Astrocyte (in vitro differentiated cells and primary cell): ENCODE results near the gene TMEM69. TPM values are rescaled to one million over a fixed set of nuclear protein-coding genes. Genes with fewer than 3 reads are reported as not detected.
"Not testable (repeated sequence)": the region's sequence is repeated elsewhere in the genome, so short reads cannot be mapped to it uniquely, and the experiment has no call there.

Experiments used
- DNase-seq: peaks from one replicate; pipeline ENCODE4 v3.0.0-alpha.2; 2010; ENCODE audit warnings: low read depth
- FAIRE-seq: peaks from 2 replicates; lab custom pipeline; 2011; peaks lifted over from hg19 to GRCh38; lab: Jason Lieb, UNC
- H2AFZ ChIP-seq: 2 replicates; pipeline ENCODE4 v1.6.0; 2012; ENCODE audit warnings: low read depth, low read length, inconsistent platforms
- H3K27ac ChIP-seq: 2 replicates; pipeline ENCODE4 v1.5.1; 2011; ENCODE audit warnings: low read depth, low read length, inconsistent platforms
- H3K27me3 ChIP-seq: 2 replicates; pipeline ENCODE4 v1.6.0; 2011; ENCODE audit warnings: low read length, inconsistent platforms; ENCODE audit not compliant: insufficient read depth
- H3K36me3 ChIP-seq: 2 replicates; pipeline ENCODE4 v1.5.1; 2011; ENCODE audit warnings: low read length, inconsistent platforms; ENCODE audit not compliant: insufficient read depth
- H3K4me1 ChIP-seq: 2 replicates; pipeline ENCODE4 v1.5.1; 2011; ENCODE audit warnings: low read length, inconsistent platforms; ENCODE audit not compliant: insufficient read depth
- H3K4me2 ChIP-seq: 2 replicates; pipeline ENCODE4 v1.6.0; 2012; ENCODE audit warnings: low read length, inconsistent platforms
- H3K4me3 ChIP-seq: 2 replicates; pipeline ENCODE4 v1.5.1; 2011; ENCODE audit warnings: low read depth, mild to moderate bottlenecking, low read length, inconsistent platforms; ENCODE audit not compliant: insufficient read depth
- H3K79me2 ChIP-seq: 2 replicates; pipeline ENCODE4 v1.6.0; 2012; ENCODE audit warnings: mild to moderate bottlenecking, low read length, inconsistent platforms; ENCODE audit not compliant: insufficient read depth
- H3K9ac ChIP-seq: 2 replicates; pipeline ENCODE4 v1.6.0; 2012; ENCODE audit warnings: mild to moderate bottlenecking, low read length, inconsistent platforms
- H3K9me3 ChIP-seq: 2 replicates; pipeline ENCODE4 v1.5.1; 2012; ENCODE audit warnings: low read depth, mild to moderate bottlenecking, low read length, inconsistent platforms; ENCODE audit not compliant: insufficient read depth
- H4K20me1 ChIP-seq: 2 replicates; pipeline ENCODE4 v1.6.0; 2012; ENCODE audit warnings: low read length, inconsistent platforms; ENCODE audit not compliant: insufficient read depth
- H3K27ac Mint-ChIP-seq: one replicate; pipeline ENCODE4 v1.8.0; 2021; ENCODE audit warnings: mild to moderate bottlenecking, mixed read lengths; ENCODE audit not compliant: unreplicated experiment
- H3K27me3 Mint-ChIP-seq: one replicate; pipeline ENCODE4 v1.8.0; 2021; ENCODE audit warnings: low read depth, mixed read lengths; ENCODE audit not compliant: unreplicated experiment
- H3K36me3 Mint-ChIP-seq: one replicate; pipeline ENCODE4 v1.8.0; 2021; ENCODE audit warnings: low read depth, mixed read lengths; ENCODE audit not compliant: unreplicated experiment
- H3K4me1 Mint-ChIP-seq: one replicate; pipeline ENCODE4 v1.8.0; 2021; ENCODE audit warnings: low read depth, mixed read lengths; ENCODE audit not compliant: unreplicated experiment
- H3K4me3 Mint-ChIP-seq: one replicate; pipeline ENCODE4 v1.8.0; 2021; ENCODE audit warnings: mild to moderate bottlenecking, moderate library complexity, mixed read lengths; ENCODE audit not compliant: unreplicated experiment
- H3K9me3 Mint-ChIP-seq: one replicate; pipeline ENCODE4 v1.8.0; 2021; ENCODE audit warnings: mild to moderate bottlenecking, mixed read lengths; ENCODE audit not compliant: unreplicated experiment
- CTCF ChIP-seq: IDR thresholded peaks from 2 replicates; pipeline ENCODE4 v1.5.1; 2011; ENCODE audit warnings: low read depth, mild to moderate bottlenecking, inconsistent platforms, low read length, moderate library complexity; ENCODE audit not compliant: insufficient read depth
- EZH2 ChIP-seq: IDR thresholded peaks from 2 replicates; pipeline ENCODE4 v1.6.1; 2012; ENCODE audit warnings: mild to moderate bottlenecking, low read length, inconsistent platforms; ENCODE audit not compliant: insufficient read depth
- total RNA-seq: library from RNA; stranded (reverse); gene quantifications from 2 replicates; pipeline ENCODE4 v1.2.1, GENCODE V29; 2021

The TMEM69 gene
- total RNA-seq, 1 donor from 2014 or later = 23.3 TPM

DNA sequence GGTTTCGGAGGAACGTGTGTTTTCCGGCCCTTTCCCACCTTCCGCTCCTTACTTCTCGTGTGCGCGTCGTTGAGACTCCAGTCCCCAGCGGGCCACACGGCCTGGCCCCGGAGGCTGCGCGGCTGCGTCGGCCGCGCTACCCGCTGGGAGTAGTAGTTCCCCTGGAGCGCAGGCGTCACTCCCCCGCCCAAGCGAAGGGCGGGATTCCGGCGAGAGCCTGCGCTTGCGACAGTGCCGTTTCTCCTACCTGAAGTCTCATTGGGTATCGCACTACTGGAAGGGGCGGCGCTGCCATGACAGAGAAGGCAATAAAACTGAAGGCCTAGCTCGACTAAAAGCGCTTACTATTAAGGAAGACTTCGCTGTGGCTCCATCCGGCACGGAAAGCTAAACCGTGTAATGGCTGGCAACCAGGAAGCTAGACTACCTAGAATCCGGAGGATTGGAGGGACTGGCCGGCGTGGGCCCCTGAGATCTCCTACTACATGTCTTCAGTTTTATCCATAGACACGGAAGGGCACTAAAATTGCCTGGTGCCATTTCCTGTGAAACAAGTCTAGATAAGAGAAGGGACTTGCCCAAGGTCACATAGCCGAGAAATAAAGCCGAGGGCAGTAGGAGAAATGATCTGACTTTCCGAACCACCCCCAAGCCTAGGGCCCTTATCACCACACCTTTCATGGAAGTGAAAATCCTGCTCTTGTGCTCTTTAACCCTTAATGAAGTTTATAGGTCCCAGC, 797 bp upstream of the TMEM69 start:
- no peaks in the 10 kb centered on the region for H3K9me3 Mint-ChIP-seq
- peak overlapping the region; percentile 95 for H3K4me3 Mint-ChIP-seq
- peak overlapping the region; percentile 92 for H2AFZ ChIP-seq
- peak overlapping the region; percentile 94 for H3K27ac ChIP-seq
- peak overlapping the region; percentile 98 for H3K9ac ChIP-seq
- peak overlapping the region; percentile 93 for H3K4me3 ChIP-seq
- no peak for FAIRE-seq
- peaks cover 4% of the 10 kb centered on the region for H3K4me1 Mint-ChIP-seq
- peak; percentile 97 for DNase-seq
- peaks cover 2% of the 10 kb centered on the region for H3K36me3 Mint-ChIP-seq
- H4K20me1 ChIP-seq = peaks cover 24% of the 10 kb centered on the region
- H3K4me1 ChIP-seq = peaks cover 8% of the 10 kb centered on the region
- peak overlapping the region; percentile 95 for H3K4me2 ChIP-seq
- no peaks in the 10 kb centered on the region for H3K36me3 ChIP-seq
- no peaks in the 10 kb centered on the region for H3K27me3 Mint-ChIP-seq
- H3K79me2 ChIP-seq = peaks cover 78% of the 10 kb centered on the region
- TF ChIP-seq CTCF (no peak), EZH2 (no peak)
- peak overlapping the region; percentile 96 for H3K27ac Mint-ChIP-seq
- H3K9me3 ChIP-seq = no peaks in the 10 kb centered on the region
- no peaks in the 10 kb centered on the region for H3K27me3 ChIP-seq

DNA sequence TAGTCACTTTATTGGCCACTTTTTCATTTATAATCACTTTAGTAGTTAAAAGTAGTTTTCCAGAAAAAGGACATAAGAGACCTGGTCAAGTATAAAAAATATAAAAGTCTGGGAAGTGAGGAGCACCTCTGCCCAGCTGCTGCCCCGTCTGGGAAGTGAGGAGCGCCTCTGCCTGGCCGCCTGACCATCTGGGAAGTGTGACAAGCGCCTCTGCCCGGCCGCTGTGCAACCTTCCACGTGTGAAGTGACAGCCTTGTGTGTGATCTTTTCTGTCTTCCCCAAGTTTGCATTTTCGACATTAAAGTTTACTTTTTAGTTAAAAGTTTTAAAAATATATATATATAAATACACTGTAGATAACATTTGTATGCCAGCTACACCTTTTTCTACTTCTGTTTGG, 5.8 kb downstream of the TMEM69 start:
- H3K9me3 Mint-ChIP-seq, H3K9ac ChIP-seq, H3K4me3 Mint-ChIP-seq, DNase-seq, H3K27me3 ChIP-seq, H3K36me3 Mint-ChIP-seq, H3K4me2 ChIP-seq, H3K4me1 ChIP-seq, H2AFZ ChIP-seq, FAIRE-seq, H3K27ac Mint-ChIP-seq, H3K27me3 Mint-ChIP-seq, H4K20me1 ChIP-seq, H3K27ac ChIP-seq, H3K4me1 Mint-ChIP-seq, H3K9me3 ChIP-seq, H3K36me3 ChIP-seq, H3K4me3 ChIP-seq: not testable (repeated sequence)
- H3K79me2 ChIP-seq = peaks cover 33% of the 10 kb centered on the region

- H3K79me2 ChIP-seq = peaks cover 24% of the 10 kb centered on the region
- no peak overlapping the region for H3K4me2 ChIP-seq
- peaks cover 5% of the 10 kb centered on the region for H3K36me3 ChIP-seq
- H3K27ac ChIP-seq = no peak overlapping the region
- no peaks in the 10 kb centered on the region for H3K4me1 ChIP-seq
- H3K27me3 ChIP-seq = no peaks in the 10 kb centered on the region
- H3K9me3 ChIP-seq = no peaks in the 10 kb centered on the region
- Mint-ChIP-seq H3K4me1 (no peaks in the 10 kb centered on the region), H3K9me3 (no peaks in the 10 kb centered on the region), H3K36me3 (peaks cover 6% of the 10 kb centered on the region), H3K4me3 (no peak overlapping the region), H3K27ac (no peak overlapping the region), H3K27me3 (no peaks in the 10 kb centered on the region)
- DNase-seq (no peak), FAIRE-seq (no peak)
- no peak overlapping the region for H3K9ac ChIP-seq
- TF ChIP-seq CTCF = no peak
- no peak overlapping the region for H2AFZ ChIP-seq
- no peak overlapping the region for H3K4me3 ChIP-seq
- no peaks in the 10 kb centered on the region for H4K20me1 ChIP-seq
Measured at GRCh38 chr1:45694823-45695222, 6.8 kb downstream of the TMEM69 start.
